Measurements from ENCODE around the gene IMMP2L.

The IMMP2L gene

GRCh38 chr7:111388912-111389311, 173.4 kb downstream of the IMMP2L start:
- no peak for DNase-seq

DNA sequence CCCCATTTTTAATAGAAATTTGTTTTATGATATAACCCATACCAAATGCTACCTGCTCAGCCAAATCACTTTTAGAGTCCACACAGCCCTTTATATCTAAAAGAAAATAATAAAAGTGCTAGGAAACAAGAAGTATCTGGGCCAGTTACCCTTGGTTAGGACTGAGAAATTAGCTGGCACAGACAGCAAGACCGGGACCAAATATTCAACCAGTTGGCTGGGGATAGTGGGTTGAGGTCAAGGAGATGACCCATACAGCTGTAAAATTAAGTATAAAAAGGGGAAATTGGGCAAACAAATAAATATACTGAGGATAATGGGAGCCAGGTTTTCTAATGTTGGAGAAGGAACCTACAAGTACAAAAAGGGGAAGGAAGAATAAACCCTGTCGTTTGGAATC, 174.3 kb downstream of the IMMP2L start:
- no peak for DNase-seq

GRCh38 chr7:111384065-111384891, 178.0 kb downstream of the IMMP2L start:
- no peak for DNase-seq

DNA sequence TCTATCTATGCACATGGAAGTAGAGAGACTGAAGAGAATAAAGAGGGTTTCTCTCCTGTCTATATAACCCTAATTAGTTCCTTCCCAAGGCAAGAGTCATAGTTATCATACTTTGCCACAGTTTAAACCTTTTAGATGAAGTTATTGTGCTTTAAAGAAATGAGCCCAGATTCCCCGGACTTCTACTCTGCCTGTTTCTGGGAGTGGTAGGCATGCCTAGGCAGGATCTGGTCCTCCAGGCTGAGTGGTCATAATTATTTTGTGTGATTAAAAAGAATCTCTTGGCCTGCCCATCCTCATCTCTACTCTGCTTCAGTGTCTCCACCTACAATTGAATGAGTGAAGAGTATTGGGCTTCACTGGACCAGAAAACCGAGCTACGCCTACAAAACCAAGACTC, 179.2 kb downstream of the IMMP2L start:
- DNase-seq, result no peak

- no peak for DNase-seq
These were observed 180.7 kb downstream of the IMMP2L start for GRCh38 chr7:111381590-111381989.

- DNase-seq, result no peak
These were observed 181.3 kb downstream of the IMMP2L start for GRCh38 chr7:111380945-111381344.

DNA sequence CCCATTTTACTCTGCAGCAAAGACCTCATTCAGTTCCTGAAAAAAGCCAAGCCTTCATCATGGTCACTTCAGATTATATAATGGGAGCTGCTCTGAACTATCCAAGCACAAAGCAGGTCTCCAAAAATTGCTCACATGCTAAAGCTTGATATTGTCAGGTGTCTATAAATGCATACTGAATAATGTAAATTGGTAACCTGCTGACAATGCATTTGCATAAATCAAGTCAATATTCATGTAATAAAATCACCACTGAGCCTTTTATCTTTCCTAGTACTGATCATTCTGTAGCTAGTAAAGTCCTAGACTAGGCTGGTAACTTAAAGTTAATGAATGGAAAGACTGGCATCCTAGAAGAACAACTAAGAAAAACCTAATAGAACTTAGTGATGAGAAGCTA, 188.3 kb downstream of the IMMP2L start:
- no peak for DNase-seq

DNA sequence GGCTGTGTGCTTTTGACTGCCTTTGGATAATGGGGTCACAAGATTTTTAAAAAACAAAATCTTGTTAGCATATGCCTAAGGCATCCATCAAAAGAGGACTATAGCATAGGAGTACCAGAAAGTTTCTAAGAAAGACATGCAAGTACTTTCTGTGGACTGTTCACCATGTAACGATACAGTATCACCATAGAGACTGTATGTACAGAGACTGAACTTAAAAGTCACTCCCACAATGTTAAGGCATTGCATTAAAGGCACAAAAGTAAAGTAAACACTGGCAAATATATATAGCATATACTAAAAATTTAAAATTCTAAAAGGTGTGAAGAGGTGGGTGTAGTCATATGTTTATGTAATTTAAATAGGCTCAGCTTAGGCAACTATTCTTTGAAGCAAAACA, 190.9 kb downstream of the IMMP2L start:
- DNase-seq, result no peak

DNA sequence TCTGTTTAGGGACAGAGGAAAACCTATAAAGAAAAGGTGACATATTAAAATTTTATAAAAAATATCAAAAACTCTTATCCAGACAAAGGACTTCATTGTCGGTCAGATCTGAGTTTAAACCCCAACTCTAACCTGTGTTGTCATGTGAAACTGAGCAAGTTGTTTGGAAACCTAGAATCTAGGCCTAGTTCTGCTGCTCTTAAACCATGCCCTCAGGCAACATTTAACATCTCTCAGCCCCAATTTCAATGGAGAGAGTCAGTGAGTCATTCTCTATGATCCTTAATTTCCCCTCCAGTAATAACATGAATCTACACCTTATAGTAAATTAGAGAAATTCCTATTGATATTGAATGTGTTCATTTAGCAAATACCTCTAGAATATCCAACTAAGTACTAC, 192.3 kb downstream of the IMMP2L start:
- no peak for DNase-seq

DNA sequence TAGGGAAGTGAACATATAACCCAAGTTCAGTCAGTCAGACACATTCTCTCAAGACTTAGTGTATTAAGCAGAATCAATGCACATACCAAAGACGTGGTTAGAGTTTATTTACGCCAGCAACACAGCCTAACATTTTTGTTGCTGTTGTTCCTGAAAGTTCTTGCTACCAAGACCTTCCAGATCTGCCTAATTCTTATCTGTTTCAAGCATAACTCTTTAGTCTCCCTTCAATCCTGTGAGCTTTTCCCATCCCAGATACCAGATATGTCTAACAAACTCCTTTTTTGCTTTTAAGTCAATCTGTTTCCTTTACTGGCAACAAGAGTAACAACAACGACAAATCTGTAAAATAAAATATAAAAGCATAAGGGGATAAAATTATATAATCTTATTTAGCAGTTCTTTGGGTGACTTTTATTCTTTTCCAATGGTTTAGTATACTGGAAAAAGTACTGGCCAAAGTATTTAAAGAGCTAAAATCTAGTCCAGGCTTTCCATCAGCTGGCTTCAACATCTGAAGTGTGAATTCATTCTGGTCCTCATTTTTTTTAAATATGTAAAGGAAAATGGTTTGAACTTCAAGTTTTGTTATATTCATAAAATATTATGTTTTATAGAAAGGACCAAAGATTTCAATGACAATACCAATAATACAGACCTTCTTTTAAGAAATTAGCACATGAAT, 193.8 kb downstream of the IMMP2L start:
- no peak for DNase-seq

DNA sequence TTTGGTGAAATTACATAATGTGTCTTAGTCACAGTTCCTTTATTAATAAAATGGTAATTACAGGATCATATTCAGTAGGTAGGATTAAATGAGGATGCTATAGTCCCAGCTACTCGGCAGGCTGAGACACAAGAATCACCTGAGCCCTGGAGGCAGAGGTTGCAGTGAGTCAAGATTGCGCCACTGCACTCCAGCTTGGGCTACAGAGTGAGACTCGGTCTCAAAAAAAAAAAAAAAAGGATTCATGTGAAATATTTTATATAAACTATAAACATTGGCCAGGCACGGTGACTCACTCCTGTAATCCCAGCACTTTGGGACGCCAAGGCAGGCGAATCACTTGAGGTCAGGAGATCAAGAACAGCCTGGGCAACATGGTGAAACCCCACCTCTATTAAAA, 197.9 kb downstream of the IMMP2L start:
- DNase-seq, result no peak

- DNase-seq, result no peak
These were observed 199.2 kb downstream of the IMMP2L start for GRCh38 chr7:111363099-111363498.

- DNase-seq, result no peak
These were observed 199.7 kb downstream of the IMMP2L start for GRCh38 chr7:111362506-111363054.

- no peak for DNase-seq
These were observed 203.4 kb downstream of the IMMP2L start for GRCh38 chr7:111358915-111359314.

GRCh38 chr7:111357691-111358090, 204.6 kb downstream of the IMMP2L start:
- no peak for DNase-seq

- DNase-seq, result no peak
These were observed 205.4 kb downstream of the IMMP2L start for GRCh38 chr7:111356941-111357340.

- DNase-seq, result no peak
These were observed 210.0 kb downstream of the IMMP2L start for GRCh38 chr7:111352319-111352718.

GRCh38 chr7:111346219-111346618, 216.1 kb downstream of the IMMP2L start:
- DNase-seq, result no peak

GRCh38 chr7:111343017-111343416, 219.3 kb downstream of the IMMP2L start:
- DNase-seq, result no peak

GRCh38 chr7:111339006-111339405, 223.3 kb downstream of the IMMP2L start:
- DNase-seq, result no peak

DNA sequence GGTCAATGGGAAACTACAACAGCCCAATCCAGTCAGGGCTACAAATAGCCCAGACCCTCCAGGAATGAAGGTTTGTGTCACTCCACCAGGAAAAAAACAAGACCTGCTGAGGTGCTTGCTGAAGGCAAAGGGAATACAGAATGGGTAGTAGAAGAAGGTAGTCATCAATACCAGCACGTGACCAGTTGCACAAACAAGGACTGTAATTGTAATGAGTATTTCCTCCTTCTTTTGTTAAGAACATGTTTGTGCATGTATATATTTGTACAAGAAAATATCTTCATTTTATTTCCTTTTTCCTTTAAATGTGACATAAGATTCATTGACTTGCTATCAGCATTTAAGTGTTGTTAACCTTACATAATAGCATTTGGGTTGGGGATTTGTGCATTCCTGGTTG, 229.3 kb downstream of the IMMP2L start:
- DNase-seq, result no peak

DNA sequence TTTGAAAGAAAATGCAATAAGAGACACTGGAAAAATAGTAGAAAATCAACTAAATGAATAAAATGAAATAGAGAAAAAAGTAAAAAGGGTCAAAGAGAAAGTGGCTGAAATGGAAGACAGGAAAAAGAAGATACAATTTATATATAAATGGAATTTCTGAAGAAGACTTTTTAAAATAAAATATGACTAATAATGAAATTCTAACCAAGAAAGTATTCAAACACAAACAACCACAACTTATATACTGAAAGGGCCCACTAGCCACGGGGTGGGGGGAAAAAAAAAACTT, 232.1 kb downstream of the IMMP2L start:
- DNase-seq, result no peak

- DNase-seq, result no peak
These were observed 232.7 kb downstream of the IMMP2L start for GRCh38 chr7:111329367-111330234.

- DNase-seq, result no peak
These were observed 233.8 kb downstream of the IMMP2L start for GRCh38 chr7:111328487-111328886.
